Ovary (tissue), 3 donors: ENCODE results near the gene AP1S2.

Experiments used
- EP300 ChIP-seq: sonication (generic); formaldehyde crosslinking; IDR thresholded peaks from one replicate; pipeline ENCODE4 v1.6.1; 2017; ENCODE audit warnings: antibody characterized with exemption
- POLR2A ChIP-seq: fragments of 450-650 bp; IDR thresholded peaks from one replicate; pipeline ENCODE4 v1.6.1; 2017; ENCODE audit warnings: antibody characterized with exemption, mild to moderate bottlenecking, moderate library complexity
- TF ChIP-seq, protein P1 (sequence below), 3 donors: fragments of 450-650 bp in 2 of 3; fragments of 200-600 bp in 1 of 3; IDR thresholded peaks; one replicate each; pipeline versions ENCODE4 v1.5.1 to v1.8.0; 2016 to 2022; ENCODE audit warnings: antibody characterized with exemption in 3 of 3, mild to moderate bottlenecking in 1 of 3
- donor health status: DM: no; HTN: no; CAD: no.

DNA sequence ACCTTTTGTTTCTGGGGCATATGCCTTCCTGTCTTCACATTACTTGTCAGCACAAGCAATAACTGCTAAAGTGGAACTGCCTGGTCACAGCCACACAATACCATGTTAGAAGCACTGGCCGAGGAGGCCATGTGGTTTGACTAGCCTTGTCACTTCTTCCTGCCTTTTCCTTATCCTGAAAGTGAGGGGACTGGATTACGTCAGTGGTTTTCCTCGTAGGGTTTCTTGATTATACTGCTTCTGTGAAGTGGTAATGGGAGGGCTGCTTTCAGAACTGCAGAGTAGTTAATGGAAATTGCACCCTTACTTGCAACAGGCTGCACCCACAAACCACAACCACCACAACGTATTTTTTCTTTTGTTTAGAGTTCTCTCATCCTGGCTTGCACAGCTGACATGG, 37.7 kb downstream of the AP1S2 start:
- TF ChIP-seq POLR2A (no peak), EP300 (no peak)
- TF ChIP-seq, protein P1, sequence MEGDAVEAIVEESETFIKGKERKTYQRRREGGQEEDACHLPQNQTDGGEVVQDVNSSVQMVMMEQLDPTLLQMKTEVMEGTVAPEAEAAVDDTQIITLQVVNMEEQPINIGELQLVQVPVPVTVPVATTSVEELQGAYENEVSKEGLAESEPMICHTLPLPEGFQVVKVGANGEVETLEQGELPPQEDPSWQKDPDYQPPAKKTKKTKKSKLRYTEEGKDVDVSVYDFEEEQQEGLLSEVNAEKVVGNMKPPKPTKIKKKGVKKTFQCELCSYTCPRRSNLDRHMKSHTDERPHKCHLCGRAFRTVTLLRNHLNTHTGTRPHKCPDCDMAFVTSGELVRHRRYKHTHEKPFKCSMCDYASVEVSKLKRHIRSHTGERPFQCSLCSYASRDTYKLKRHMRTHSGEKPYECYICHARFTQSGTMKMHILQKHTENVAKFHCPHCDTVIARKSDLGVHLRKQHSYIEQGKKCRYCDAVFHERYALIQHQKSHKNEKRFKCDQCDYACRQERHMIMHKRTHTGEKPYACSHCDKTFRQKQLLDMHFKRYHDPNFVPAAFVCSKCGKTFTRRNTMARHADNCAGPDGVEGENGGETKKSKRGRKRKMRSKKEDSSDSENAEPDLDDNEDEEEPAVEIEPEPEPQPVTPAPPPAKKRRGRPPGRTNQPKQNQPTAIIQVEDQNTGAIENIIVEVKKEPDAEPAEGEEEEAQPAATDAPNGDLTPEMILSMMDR (IDR thresholded peaks at IDR 0.05), result no peak
